ENCODE results near the gene WDR46.
"Not testable (repeated sequence)": the region's sequence is repeated elsewhere in the genome, so short reads cannot be mapped to it uniquely, and the experiment has no call there.

The WDR46 gene

GRCh38 chr6:33285214-33285613 is 3.8 kb downstream of the WDR46 start:
- not testable (repeated sequence) for DNase-seq

- no peak for DNase-seq
Measured at GRCh38 chr6:33280539-33280938, 8.5 kb downstream of the WDR46 start.

DNA sequence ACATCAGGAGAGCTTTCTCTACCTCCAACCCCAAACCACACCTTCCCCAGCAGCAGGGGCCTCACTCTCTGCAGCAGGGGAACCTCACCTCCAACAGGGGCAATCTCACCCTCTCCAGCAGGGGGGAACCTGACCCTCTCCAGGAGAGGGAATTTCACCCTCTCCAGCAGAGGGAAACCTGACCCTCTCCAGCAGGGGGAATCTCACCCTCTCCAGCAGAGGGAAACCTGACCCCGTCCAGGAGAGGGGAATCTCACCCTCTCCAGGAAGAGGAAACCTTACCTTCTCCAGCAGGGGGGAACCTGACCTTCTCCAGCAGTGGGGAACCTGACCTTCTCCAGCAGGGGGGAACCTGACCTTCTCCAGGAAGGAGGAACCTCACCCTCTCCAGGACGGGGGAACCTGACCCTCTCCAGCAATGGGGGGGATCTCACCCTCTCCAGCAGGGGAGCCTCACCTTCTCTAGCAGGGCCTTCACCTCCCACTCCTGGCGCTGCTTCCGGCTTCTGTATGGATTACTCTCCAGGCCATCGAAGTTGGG is 9.0 kb downstream of the WDR46 start:
- no peak for DNase-seq

GRCh38 chr6:33279257-33279695 is 9.8 kb downstream of the WDR46 start:
- no peak for DNase-seq

DNA sequence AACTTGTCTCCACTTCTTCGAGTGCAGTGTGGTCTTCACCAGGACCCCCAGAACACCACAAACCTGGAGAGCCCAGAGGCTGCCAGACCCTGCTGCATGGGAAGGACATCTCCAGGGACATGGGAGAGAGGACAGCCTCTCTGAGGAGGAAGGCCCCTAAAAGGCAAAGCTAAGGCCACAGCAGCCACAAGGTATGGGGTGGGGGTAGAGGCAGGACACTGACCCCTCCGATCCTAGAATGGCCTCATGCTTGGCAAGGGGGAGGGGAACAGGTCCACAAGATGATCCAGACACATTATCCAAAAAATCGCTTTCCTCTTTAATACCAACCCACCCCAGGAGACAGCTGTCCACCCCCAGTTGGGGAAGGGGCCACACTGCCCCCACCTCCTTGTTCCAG is 10.2 kb downstream of the WDR46 start:
- no peak for DNase-seq

- no peak for DNase-seq
Measured at GRCh38 chr6:33278392-33278741, 10.7 kb downstream of the WDR46 start.

- no peak for DNase-seq
Measured at GRCh38 chr6:33277663-33278391, 11.2 kb downstream of the WDR46 start.

DNA sequence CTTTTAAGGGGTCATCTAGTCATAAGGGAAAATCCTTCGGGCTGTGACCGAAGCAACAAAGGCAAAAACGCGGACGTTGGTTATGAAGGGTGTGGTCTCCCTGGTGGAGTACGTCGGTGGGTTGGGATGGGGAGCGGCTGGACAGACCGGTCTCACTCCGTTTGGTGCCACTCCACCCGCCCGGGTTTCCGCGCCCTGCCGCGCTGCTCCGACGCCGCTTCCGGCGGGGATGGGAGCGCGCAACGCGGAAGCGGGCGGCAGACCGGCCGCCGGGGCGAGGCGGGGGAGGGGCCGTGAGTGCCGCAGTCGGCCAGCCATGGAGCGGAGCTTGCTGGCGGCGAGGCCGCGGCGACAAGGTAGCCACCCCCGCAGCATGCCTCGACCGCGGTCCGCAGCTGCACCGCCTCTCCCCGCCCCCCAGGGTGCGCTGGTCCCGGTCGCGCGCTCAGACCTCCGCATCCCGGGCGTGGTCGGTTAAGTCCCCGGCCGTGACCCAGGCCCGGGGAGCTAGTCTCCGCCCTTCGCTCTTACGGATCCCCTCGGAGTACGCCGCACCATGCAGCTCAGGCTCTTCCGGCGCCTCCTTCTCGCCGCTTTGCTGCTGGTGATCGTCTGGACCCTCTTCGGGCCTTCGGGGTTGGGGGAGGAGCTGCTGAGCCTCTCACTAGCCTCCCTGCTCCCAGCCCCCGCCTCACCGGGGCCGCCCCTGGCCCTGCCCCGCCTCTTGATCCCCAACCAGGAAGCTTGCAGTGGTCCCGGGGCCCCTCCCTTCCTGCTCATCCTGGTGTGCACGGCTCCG is 12.0 kb downstream of the WDR46 start, which contains the start of gene B3GALT4:
Gene B3GALT4 (plus strand): TSS at position 260 of the 799 bp plus-strand sequence. CDS start 297 bp downstream, at position 557.
- peak; percentile 84 for DNase-seq

DNA sequence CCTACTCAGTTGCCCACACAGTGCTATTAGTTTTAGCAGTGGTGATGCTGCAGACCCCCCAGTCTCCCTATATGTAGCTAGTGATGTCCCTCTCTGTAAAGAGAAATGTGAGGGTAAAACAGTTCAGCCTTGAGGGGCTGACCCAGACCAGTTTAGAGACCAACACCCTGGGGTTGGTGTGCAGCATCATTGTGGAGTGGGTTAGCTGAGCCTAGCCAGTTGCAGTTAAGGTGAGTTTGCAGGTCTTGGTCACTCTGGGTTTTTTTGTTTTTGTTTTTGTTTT is 12.5 kb downstream of the WDR46 start:
- no peak for DNase-seq

DNA sequence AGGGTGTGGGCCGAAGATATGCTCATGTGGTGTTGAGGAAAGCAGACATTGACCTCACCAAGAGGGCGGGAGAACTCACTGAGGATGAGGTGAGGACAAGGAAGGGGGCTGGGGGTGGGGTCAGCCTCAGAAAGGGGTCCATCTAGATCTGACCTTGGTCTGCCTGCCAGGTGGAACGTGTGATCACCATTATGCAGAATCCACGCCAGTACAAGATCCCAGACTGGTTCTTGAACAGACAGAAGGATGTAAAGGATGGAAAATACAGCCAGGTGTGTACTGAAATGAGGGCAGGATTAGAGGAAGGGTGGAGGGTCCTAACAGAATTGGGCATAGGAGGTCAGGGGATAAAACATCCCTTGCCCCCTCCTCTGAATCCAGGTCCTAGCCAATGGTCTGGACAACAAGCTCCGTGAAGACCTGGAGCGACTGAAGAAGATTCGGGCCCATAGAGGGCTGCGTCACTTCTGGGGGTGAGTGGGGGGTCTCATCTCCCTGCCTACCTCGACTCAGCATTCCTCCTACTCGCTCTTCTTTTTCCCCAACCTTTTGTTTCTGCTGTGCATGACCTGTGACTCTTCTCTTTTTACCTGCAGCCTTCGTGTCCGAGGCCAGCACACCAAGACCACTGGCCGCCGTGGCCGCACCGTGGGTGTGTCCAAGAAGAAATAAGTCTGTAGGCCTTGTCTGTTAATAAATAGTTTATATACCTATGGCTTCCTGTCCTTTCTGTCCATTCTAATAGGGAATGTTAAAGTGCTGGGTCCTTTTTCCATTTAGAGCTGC is 13.1 kb downstream of the WDR46 start:
- DNase-seq: not testable (repeated sequence)

- no peak for DNase-seq
Measured at GRCh38 chr6:33273924-33274902, 14.8 kb downstream of the WDR46 start.

- DNase-seq: no peak
Measured at GRCh38 chr6:33273129-33273923, 15.7 kb downstream of the WDR46 start.

DNA sequence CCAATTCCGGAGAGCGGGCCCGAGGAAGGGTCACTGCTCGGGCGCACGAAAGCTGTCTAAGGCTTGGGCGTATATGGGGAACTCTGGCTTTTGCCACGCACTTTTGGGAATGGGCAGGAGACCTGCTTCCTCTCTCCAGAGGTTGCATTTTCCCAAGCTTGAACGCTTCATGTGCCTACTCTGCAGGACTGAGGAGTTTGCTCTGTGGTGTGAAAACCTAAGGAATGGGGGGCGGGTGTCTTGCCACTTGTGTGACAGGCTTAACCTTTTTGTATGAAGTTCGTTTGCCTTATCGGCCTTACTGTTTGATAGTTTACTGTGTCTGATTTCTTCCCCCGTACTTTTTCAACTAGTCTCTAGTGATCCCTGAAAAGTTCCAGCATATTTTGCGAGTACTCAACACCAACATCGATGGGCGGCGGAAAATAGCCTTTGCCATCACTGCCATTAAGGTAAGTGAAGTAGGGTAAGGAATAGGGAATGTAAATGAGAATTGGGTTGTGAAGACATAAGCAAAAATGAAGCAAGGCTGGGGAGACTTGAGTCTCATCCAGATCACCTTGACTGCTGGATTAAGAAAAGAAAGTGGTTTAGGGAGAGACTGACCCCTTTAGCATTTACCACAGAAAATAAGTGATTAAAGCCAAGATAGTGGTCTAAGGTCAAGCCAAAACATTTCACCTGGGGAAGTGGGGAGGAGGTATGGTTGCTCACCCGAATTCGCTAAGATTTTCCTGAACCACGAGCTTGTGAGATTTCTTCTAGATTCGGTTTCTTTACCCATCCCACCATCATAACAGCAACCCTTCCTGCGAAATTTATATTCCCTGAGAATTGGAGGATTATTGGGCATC is 16.5 kb downstream of the WDR46 start:
- no peak for DNase-seq

DNA sequence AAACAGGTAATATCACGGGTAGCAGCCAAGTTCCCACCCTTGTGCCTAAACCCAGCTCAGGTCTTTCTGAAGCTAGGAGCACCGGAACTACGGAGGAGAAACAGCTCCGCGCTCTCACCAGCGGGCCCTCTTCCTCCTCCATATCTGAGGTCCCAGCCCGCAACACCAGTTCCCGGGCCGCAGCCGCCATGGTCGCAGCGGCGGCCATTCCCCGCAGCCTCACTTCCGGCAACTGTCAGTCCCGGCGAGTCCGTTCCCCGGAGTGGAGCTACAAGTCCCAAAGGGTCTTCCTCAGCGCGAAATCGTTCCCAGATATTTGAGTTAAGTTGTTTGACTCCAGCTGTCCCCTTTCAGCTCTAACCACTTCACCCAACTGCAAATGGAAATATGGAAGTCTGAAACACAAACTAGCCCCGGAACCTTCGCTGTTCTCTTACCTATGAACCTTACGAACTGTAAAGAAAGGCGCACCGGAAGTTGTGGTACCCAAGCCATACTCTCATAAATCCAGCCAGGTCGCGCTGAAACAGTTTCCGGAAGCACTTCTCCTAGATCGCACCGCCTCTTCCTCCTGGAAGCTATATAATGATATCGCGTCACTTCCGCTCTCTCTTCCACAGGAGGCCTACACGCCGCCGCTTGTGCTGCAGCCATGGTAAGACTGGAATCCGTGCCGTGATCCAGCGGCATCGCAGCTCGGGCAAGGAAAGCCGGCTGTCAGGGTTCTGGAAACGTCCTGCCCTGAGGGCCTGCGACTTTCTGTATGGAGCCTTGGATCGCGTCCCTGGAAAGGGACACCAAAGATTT is 17.4 kb downstream of the WDR46 start, which contains the start of the genes RPS18 and VPS52:
Gene RPS18 (plus strand): TSS at position 608 of the 807 bp plus-strand sequence. CDS start 45 bp downstream, at position 653.
Gene VPS52 (minus strand): TSS at position 409 of the 807 bp plus-strand sequence. CDS start 201 bp downstream, at position 208.
- DNase-seq: peak; percentile 96

- no peak for DNase-seq
Measured at GRCh38 chr6:33271117-33271467, 17.9 kb downstream of the WDR46 start.

DNA sequence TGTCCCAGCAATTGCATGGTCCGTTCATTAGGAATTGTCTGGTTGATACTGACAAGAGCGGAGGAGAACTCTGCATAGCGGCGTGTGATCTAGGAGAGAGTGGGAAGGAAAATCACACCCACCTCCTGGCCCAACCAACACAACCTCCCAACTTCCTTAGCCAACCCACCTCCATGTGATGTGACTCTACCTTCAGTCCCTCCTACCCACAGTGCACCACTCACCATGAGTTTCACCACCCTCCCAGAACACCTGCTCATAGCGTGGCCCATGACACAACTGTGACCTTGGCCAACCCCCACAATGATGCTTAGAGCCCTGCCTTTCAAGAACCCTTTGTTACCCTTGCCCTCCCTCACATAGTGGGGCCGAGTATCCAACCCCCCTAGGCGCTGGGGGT is 25.0 kb downstream of the WDR46 start:
- no peak for DNase-seq

GRCh38 chr6:33262490-33262889 is 26.5 kb downstream of the WDR46 start:
- DNase-seq: not testable (repeated sequence)

- no peak for DNase-seq
Measured at GRCh38 chr6:33259032-33259431, 30.0 kb downstream of the WDR46 start.

DNA sequence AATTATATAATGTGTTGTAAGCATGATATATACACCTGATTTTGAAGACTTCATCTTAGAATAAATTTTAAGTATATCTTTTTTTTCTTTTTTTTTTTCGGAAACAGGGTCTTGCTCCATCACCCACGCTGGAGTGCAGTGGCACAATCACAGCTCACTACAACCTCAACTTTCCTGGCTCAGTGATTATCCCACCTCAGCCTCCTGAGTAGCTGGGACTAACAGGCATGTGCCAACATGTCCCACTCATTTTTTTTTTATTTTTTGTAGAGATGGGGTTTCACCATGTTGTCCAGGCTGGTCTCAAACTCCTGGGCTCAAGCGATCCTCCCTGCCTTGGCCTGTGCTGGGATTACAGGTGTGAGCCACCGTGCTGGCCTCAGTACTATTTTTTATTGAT is 34.4 kb downstream of the WDR46 start:
- no peak for DNase-seq
